NK-92 treated with Interleukin-12 subunit alpha and Interleukin-12 subunit beta, amount 100 ng/mL, for 24 hours (cell line): Measurements from ENCODE around the gene SLC25A13.

Experiments used
- DNase-seq: peaks from one replicate; lab custom pipeline; 2025; lab: John Stamatoyannopoulos, UW

Gene SLC25A13

DNA sequence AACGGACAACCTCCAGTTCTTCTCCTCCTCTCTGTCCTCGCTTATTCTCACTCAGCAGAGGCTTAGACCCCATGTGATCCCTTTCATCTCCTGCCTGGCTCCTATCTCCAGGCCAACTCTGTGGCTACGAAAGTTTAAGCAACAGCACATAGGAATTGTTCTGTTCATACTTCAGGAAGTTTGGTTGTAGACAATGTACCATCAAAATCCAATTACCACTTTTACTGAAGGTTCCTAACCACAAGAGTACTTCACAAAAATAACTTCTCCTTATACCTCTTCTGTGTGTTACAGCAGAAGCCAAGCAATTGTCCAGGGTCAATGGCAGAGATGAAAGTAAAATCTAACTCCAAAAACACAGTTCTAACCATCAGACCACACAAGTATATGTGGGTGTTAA lies 80.0 kb downstream of the SLC25A13 start:
- no peak for DNase-seq

DNA sequence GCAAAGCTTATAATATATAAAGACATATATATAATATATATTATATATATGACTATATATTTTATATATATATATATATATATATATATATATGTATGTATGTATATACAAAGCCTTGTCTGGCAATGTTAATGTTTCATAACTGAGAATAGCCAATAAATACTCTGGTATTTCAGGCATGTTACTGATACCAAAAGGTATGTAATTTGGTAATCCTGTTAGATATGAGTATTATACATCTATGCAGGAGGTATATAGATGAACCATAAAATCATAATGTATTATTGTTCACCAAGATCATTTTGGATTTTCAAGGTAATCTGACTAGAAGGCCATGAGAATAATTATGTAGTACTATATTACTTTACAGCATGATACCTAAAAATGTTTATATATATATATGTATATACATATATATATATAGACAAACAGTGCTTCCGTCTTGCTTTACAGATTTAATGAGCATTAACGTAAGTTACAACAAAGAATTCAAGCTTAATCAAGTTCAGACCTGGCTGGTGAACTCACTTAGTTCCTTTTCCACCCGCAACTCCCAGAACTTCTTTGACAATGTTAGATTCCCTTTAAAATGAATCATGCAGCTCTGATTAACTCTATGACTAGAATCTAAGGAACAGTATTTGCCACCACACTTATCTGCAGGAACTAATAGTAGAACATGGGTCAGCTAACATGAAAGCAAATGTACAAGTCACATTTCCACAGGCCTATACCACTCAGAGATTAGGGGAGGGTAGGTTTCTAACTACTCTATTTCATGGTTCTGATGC lies 82.7 kb downstream of the SLC25A13 start:
- DNase-seq = no peak

- DNase-seq = no peak
Measured at GRCh38 chr7:96238474-96238873, 83.4 kb downstream of the SLC25A13 start.

DNA sequence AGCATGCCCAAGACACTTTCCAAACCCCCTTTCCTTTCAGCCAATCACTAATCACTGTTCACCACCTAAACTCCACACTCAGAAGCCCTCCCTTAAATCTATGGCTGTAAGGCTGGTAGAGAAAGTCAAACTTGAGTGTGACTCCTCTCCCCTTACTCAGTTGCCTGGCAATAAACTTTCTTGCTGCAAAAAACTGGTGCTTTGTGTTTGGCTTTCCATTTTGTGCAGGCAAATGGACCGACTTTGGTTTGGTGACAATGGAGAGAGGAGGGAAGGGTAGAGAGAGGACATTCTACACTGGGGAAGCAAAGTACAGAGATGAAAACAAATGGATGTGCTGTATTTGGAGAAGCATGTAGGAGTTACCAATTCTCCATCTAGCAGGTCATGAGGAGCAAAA lies 84.9 kb downstream of the SLC25A13 start:
- DNase-seq = no peak

DNA sequence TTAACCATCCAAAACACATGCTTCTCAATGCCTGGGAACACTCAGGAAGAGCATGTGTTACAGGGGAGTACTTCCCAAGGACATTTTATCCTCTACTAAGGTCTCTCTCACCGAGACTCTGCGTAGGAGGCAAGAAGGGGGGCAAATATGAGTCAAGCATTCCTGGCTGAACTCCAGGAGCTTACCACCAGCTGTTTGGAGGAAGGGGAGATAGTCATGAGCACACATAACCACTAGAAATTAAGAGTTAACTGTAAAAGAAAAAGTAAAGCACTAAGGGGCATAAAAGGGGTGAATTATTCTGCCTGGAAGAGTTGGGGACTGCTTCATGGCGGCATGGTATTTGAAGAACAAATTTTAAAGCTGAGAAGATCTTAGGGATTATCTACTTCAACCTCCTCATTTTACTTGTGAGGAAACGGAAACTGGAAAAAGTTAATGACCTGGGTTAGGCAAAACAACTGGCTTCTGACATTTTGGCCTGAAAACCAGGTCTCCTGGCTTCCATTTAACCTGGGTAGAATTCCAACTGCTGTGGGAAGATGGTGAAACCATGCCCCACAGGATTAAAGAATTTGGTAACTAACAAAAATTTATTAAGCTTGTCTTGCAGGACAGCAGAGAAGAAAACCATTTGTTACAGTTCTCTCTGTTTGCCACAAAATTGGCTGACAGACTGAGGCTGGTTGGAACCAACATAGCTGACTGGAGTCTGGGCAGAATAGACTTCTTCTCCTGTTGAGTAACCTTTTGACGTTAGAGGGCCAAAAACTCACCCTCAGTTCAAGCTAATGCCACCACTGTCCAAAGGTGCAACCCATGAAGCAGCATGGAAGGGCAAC lies 85.5 kb downstream of the SLC25A13 start:
- no peak for DNase-seq

DNA sequence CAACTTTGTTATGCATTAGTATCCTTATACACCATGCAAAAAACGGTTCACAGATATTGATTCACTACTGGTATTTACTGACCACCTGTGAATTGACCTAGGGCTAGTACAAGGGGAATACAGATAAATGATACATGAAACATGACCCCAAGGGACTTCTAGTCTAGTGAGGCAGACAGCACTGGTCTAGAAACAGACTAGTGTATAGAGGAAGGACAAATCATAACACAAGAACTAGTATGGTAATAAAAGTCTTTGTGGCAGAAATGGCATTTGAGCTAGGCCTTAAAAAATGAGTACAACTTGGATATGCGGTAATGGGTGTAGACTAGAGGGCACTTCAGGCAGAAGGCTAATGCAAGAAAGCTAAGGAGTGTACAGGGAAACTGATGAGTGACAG lies 86.6 kb downstream of the SLC25A13 start:
- DNase-seq = no peak

DNA sequence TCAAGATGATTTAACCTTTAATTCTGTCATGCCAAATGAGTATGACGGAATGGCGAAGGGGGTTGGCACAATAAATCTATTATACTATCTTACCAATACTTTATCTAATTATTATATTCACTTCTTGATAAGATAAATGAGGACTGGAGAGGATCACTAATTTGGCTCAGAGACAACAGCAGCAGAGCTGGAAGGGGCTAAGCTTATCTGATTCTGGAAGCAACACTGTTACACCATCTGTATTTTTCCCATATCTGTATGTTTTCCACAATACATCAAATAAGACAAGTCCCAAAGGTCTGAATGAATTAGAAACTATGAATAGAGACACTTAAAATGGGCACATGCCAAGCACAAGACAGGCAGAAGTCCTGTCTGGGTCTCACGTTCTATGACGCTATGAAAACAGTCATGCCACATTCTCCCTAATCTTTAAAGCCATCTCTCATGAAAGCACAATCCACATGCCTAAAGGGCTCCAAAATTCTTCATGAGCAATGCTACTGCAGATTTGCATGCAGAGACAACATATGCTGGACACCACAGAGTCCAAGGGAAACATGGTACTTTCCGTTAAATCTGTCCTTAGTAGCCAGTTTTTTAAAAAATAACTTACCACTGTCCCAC lies 88.3 kb downstream of the SLC25A13 start:
- no peak for DNase-seq

GRCh38 chr7:96233084-96233483 lies 88.8 kb downstream of the SLC25A13 start:
- DNase-seq = no peak

DNA sequence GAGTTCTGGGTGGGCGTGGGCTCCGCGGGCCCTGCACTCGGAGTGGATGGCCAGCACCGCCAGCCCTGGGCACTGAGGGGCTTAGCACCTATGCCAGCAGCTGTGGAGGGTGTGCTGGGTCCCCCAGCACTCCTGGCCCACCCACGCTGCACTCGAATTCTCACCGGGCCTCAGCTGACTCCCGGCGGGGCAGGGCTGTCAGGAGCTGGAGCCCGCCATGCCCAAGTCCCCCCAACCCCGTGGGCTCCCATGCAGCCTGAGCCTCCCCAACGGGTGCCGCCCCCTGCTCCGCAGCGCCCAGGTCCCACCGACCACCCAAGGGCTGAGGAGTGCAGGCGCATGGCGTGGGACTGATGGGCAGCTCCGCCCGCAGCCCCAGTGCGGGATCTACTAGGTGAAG lies 93.1 kb downstream of the SLC25A13 start:
- no peak for DNase-seq

GRCh38 chr7:96225251-96225650 lies 96.6 kb downstream of the SLC25A13 start:
- DNase-seq = no peak

- no peak for DNase-seq
Measured at GRCh38 chr7:96224685-96225084, 97.2 kb downstream of the SLC25A13 start.

GRCh38 chr7:96224073-96224472 lies 97.8 kb downstream of the SLC25A13 start:
- no peak for DNase-seq

GRCh38 chr7:96221888-96222287 lies 100.0 kb downstream of the SLC25A13 start:
- no peak for DNase-seq

DNA sequence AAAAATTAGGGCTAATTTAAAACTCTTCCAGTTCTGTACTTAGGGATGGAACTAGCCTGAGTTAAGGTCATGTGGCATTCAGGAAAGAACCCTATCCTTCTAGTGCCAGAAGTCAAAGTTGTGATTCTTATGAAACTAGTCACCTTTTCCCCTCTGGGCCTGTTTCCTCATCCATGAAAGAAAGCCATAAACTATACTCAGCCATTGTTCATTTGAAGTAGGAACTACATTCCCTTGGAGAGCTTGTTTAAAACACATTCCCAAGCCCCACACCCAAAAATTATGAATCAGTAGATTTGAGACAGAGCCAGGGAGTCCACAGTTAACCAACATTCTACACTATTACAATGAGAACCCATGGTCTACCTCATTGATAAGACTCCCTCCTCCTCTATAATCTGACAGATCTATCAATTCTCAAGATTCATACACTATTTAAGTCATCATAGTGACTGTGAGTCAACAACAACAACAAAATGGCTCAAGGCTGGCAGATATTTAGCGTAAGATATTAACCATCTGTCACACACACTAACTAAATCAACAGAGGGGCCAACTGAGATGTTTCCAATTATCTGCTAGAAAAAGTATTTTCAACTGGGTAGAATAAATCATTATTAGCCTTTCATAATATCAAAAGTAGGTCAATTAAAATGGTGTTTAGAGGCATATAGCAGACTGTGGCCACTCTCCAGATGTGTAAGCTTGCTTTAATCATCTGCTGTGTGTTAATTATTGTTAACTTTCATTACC lies 102.3 kb downstream of the SLC25A13 start:
- DNase-seq = no peak

- no peak for DNase-seq
Measured at GRCh38 chr7:96218664-96219243, 103.1 kb downstream of the SLC25A13 start.

GRCh38 chr7:96217147-96217546 lies 104.8 kb downstream of the SLC25A13 start:
- DNase-seq = no peak

GRCh38 chr7:96216373-96216772 lies 105.5 kb downstream of the SLC25A13 start:
- no peak for DNase-seq

DNA sequence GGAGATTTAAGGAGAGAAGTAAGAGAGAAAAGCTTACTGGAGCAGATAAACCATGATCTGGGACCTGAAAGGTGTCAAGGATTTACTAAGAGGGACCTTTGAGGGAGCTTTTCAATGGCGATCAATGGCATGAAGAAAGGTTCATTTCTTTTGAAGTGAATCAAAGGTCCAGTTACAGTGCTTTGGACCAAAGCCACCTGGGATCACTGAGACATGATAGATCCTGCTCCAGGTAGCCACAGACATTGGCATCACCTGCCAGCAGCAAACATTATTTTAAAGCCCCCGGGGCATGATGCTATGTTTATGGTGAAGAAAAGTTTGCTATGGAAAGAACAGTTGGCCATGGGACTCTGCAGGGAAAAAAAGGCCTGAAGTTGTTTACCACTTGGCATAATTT lies 109.4 kb downstream of the SLC25A13 start:
- no peak for DNase-seq

DNA sequence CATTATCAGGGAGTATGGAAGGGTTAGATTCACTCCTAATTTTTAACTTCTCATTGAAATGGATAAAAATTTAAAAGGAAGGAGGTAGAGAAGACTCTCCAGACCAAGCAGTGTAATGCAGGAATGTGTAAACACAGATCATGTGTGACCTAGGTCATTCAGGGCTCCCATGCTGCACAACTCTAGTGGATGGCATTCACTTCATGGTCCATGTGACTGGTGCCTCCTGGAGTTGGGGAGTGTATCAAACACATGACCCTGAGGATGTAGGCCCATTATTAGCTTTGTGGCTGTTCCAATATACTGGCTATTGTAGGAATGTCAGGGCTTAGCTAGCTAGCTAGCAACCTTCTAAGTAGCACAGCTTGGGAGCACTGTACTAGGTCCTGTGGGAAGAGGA lies 109.9 kb downstream of the SLC25A13 start:
- no peak for DNase-seq

- no peak for DNase-seq
Measured at GRCh38 chr7:96205665-96206064, 116.2 kb downstream of the SLC25A13 start.

GRCh38 chr7:96204601-96205000 lies 117.3 kb downstream of the SLC25A13 start:
- no peak for DNase-seq

DNA sequence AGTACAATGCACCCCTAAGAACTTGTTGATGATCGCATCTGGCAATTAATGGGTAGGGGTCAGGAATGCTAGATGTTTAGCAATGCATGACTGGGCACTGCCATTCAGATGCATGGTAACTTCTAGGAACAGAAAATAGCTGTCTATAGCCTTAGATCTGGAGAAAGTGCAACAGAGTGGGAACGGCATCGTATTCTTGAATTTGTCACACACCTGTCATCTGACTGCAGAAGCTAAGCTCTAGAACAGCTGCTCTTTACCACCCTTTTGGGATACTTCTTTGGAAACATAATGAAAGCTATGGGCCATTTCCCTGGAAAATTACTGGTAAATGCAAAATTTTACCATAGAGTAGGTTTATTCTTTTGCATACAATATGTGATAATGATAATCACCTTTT lies 118.1 kb downstream of the SLC25A13 start:
- no peak for DNase-seq
